Glutamatergic neuron (in vitro differentiated cells): Measurements from ENCODE around the gene MYPOP. TPM values are rescaled to one million over a fixed set of nuclear protein-coding genes. Genes with fewer than 3 reads are reported as not detected.
A peak's percentile ranks its signal among the peaks of the same experiment; 100 is the strongest.

ENCODE experiments used
- DNase-seq: peaks from one replicate; pipeline ENCODE4 v3.0.0; 2022
- H3K27ac Mint-ChIP-seq: one replicate; pipeline ENCODE4 v1.8.0; 2020; ENCODE audit warnings: mild to moderate bottlenecking, mixed read lengths, inconsistent platforms; ENCODE audit not compliant: unreplicated experiment
- H3K27me3 Mint-ChIP-seq: one replicate; pipeline ENCODE4 v1.8.0; 2020; ENCODE audit warnings: mild to moderate bottlenecking, moderate library complexity, mixed read lengths, inconsistent platforms; ENCODE audit not compliant: unreplicated experiment
- H3K36me3 Mint-ChIP-seq: one replicate; pipeline ENCODE4 v1.8.0; 2020; ENCODE audit warnings: mild to moderate bottlenecking, mixed read lengths, inconsistent platforms; ENCODE audit not compliant: unreplicated experiment
- H3K4me1 Mint-ChIP-seq: one replicate; pipeline ENCODE4 v1.8.0; 2020; ENCODE audit warnings: mild to moderate bottlenecking, low read depth, mixed read lengths, inconsistent platforms; ENCODE audit not compliant: unreplicated experiment
- H3K4me3 Mint-ChIP-seq: one replicate; pipeline ENCODE4 v1.8.0; 2020; ENCODE audit warnings: mild to moderate bottlenecking, mixed read lengths, inconsistent platforms; ENCODE audit not compliant: unreplicated experiment
- H3K9me3 Mint-ChIP-seq: one replicate; pipeline ENCODE4 v1.8.0; 2020; ENCODE audit warnings: mild to moderate bottlenecking, moderate library complexity, mixed read lengths, inconsistent platforms; ENCODE audit not compliant: unreplicated experiment
- total RNA-seq: library from RNA; stranded (reverse); fragmentation: NEBNext Ultra II Directional; extraction: Animal tissue kit (Norgen Biotek cat#: 25700); gene quantifications from one replicate; pipeline ENCODE4 v1.2.1, GENCODE V29; 2021; ENCODE audit not compliant: unreplicated experiment
- TF ChIP-seq, protein P1 (sequence below): fragments of 200-600 bp; sonication (generic); IDR thresholded peaks from one replicate; pipeline ENCODE4 v1.5.0; 2021; ENCODE audit not compliant: partially characterized antibody, unreplicated experiment

The MYPOP gene
- total RNA-seq, 1 donor from 2014 or later, result 7.1 TPM

DNA sequence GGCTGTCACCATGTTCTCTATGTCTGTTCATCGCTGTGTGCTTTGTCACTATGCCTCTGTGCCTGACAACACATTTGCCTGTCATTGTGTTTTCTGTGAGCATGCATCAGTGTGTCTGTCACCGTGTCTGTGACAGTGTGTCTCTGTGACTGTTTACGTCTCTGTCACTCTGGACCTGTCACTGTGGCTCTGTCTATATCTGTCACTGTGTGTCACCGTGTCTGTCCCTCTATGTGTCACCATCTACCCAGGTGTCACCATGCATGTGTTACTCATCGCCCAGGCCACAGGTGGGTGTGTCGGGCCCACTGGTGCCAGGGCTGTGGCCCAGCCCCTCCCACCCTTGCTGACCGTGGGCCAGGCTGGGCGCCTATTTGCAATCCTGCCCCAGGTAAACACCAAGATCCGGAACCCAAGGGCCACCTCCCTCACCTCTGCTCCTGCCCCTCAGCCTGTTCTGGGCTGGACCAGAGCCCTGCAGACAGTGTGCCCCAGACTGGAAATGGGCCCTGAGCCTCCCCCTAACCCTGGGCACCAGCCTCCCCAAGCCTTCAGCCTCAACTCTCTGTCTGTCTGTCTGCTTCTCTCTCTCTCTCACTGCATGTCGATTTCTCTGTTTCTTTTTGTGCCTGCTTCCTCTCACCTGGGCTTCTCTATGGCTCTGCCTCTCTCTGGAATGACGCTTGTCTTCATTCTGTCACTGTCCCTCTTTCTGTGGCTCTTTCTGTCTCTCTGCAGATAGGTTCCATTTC, 24.2 kb downstream of the MYPOP start:
- Mint-ChIP-seq H3K36me3 (no peaks in the 10 kb centered on the region), H3K27me3 (peaks cover 12% of the 10 kb centered on the region), H3K27ac (peak overlapping the region; percentile 69), H3K9me3 (peaks cover 9% of the 10 kb centered on the region), H3K4me1 (peaks cover 19% of the 10 kb centered on the region), H3K4me3 (peak overlapping the region; percentile 16)
- TF ChIP-seq, protein P1, sequence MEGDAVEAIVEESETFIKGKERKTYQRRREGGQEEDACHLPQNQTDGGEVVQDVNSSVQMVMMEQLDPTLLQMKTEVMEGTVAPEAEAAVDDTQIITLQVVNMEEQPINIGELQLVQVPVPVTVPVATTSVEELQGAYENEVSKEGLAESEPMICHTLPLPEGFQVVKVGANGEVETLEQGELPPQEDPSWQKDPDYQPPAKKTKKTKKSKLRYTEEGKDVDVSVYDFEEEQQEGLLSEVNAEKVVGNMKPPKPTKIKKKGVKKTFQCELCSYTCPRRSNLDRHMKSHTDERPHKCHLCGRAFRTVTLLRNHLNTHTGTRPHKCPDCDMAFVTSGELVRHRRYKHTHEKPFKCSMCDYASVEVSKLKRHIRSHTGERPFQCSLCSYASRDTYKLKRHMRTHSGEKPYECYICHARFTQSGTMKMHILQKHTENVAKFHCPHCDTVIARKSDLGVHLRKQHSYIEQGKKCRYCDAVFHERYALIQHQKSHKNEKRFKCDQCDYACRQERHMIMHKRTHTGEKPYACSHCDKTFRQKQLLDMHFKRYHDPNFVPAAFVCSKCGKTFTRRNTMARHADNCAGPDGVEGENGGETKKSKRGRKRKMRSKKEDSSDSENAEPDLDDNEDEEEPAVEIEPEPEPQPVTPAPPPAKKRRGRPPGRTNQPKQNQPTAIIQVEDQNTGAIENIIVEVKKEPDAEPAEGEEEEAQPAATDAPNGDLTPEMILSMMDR, result no peak
- DNase-seq, result no peak

DNA sequence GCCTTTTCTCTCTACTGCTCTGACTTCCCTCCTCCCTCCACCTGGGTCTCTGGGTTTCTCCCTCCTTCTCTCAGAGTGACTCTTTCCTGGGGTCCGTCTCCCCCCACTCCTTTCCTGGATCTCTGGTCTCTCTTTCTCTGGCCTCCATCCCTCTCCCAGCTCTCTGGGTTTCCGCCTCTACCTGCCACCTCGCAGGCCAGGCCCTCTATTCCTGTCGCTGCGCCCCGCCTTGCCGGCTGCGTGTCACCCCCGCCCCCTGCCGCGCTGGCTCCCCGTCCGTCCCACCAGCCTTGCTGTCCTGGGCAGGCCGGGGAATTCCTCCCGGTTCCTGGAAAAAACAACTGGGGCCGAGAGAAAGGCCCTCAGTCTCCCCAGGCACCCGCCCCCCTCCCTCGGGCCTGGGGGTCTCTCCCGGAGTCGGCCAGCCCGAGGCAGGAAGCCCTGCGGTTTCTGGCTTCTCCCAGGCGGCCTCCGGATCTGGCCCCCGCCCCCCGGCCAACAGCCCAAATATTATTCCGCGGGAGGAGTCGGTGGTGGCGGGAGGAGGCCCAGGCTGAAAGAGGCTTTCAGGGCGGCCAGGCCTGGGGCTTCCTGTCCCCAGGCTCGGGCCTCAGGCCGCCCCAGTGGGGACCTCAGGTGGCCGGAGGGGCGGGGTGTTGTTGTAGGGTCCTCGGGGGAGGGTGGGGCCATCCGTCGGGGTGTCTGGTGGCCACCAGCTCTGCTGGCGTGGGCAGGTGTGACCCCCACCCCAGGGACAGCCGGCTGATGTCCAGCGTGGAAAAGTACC, 25.8 kb downstream of the MYPOP start:
- TF ChIP-seq, protein P1, result no peak
- Mint-ChIP-seq H3K36me3 (no peaks in the 10 kb centered on the region), H3K27me3 (peaks cover 12% of the 10 kb centered on the region), H3K4me1 (peaks cover 15% of the 10 kb centered on the region), H3K4me3 (peak overlapping the region; percentile 65), H3K27ac (no peak overlapping the region), H3K9me3 (peaks cover 8% of the 10 kb centered on the region)
- peak; percentile 37 for DNase-seq

DNA sequence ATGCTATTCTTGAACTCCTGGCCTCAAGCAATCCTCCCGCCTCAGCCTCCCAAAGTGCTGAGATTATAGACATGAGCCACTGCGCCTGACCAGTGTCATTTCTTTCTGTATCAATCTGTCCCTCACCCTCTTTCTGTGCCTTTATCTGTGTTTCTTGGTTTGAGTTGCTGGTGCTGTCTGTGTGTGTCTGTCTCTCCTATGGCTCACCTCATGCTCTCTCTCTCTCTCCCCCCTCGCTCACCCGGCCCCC, 26.3 kb downstream of the MYPOP start:
- TF ChIP-seq, protein P1, result no peak
- Mint-ChIP-seq H3K4me3 (peak overlapping the region; percentile 65), H3K9me3 (peaks cover 5% of the 10 kb centered on the region), H3K27ac (no peak overlapping the region), H3K27me3 (peaks cover 10% of the 10 kb centered on the region), H3K4me1 (peaks cover 12% of the 10 kb centered on the region), H3K36me3 (no peaks in the 10 kb centered on the region)
- DNase-seq, result no peak

DNA sequence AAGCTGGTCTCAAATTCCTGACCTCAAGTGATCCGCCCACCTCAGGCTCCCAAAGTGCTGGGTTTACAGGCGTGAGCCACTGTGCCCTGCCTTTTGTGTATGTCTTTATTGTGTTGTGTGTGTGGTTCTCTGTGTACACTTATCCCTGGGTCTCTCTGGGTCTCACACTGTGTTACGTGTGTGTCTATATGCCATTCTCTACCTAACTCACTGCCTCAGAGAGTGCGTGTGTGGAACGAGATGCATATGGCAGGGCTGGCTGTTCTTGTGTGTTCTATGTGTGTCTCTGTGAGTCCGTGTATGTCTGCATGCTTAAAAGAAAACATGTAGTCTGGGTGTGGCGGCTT, 27.8 kb downstream of the MYPOP start:
- no peak for DNase-seq
- peaks cover 8% of the 10 kb centered on the region for H3K27me3 Mint-ChIP-seq
- TF ChIP-seq, protein P1, result no peak
- peaks cover 12% of the 10 kb centered on the region for H3K4me1 Mint-ChIP-seq
- H3K9me3 Mint-ChIP-seq, result peaks cover 5% of the 10 kb centered on the region
- no peaks in the 10 kb centered on the region for H3K36me3 Mint-ChIP-seq
- no peak overlapping the region for H3K27ac Mint-ChIP-seq
- peak overlapping the region; percentile 6 for H3K4me3 Mint-ChIP-seq

DNA sequence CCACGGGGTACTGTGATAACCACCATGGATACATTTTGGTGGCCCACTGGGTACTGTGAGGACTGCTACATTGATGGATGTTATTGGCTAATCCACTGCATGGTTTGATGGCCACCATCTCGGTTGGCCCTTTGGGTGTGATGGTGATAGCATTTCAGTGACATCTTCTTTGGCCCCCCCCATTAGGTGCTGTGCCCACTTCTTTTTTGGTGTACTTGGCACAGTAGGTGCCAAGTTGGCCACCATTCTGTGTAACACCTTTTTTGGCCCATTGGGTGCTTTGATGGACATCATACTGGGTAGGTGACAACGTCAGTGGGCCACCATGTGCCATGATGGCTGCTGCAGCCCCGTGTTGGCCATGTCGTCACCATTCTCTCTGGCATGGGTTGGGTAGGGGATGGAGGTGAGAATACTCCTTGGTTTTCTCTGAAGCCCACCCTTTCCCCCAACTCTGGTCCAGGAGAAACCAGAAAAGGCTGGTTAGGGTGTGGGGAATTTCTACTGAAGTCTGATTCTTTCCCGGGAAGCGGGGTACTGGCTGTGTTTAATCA, 29.1 kb downstream of the MYPOP start:
- Mint-ChIP-seq H3K36me3 (no peaks in the 10 kb centered on the region), H3K27me3 (peaks cover 8% of the 10 kb centered on the region), H3K9me3 (peaks cover 5% of the 10 kb centered on the region), H3K4me1 (peaks cover 8% of the 10 kb centered on the region), H3K4me3 (no peak overlapping the region), H3K27ac (no peak overlapping the region)
- DNase-seq, result no peak
- TF ChIP-seq, protein P1, result no peak
